OCI-LY7 (cell line): ENCODE results near the gene USP35. TPM values are rescaled to one million over a fixed set of nuclear protein-coding genes. Genes with fewer than 3 reads are reported as not detected.

Experiments used
- BruUV-seq: library from RNA; stranded (reverse); fragments of 400-500 nt; replicated peaks from 2 replicates; lab custom pipeline; 2021; lab: Mats Ljungman, UMichigan
- CTCF ChIA-PET: fragments of 300-600 bp; sonication (Branson Sonifier 250); formaldehyde crosslinking; loops from one replicate; lab custom pipeline; 2022; ENCODE audit warnings: antibody characterized with exemption; ENCODE audit not compliant: unreplicated experiment; lab: Charles Lee
- POLR2A ChIA-PET: fragments of 300-600 bp; sonication (Branson Sonifier 250); formaldehyde crosslinking; loops from one replicate; lab custom pipeline; 2022; ENCODE audit warnings: antibody characterized with exemption; lab: Charles Lee
- DNase-seq: peaks from one replicate; pipeline ENCODE4 v3.0.0-alpha.2; 2015; ENCODE audit warnings: low spot score
- H2AFZ ChIP-seq: fragments of 200-600 bp; sonication (generic), shearing (Covaris generic); 2 replicates; pipeline ENCODE4 v1.6.1; 2014; ENCODE audit warnings: mild to moderate bottlenecking, antibody characterized with exemption, low read length, moderate library complexity
- H3K27ac ChIP-seq: fragments of 200-600 bp; sonication (generic); 2 replicates; pipeline ENCODE4 v1.5.1; 2014; ENCODE audit warnings: mixed run types, low read depth, mild to moderate bottlenecking, moderate library complexity, low read length, inconsistent platforms; ENCODE audit not compliant: poor library complexity, severe bottlenecking
- H3K36me3 ChIP-seq: fragments of 200-600 bp; sonication (generic); 2 replicates; pipeline ENCODE4 v1.6.1; 2014; ENCODE audit warnings: mild to moderate bottlenecking, antibody characterized with exemption, low read length, moderate library complexity, mixed read lengths; ENCODE audit not compliant: insufficient read depth
- H3K4me1 ChIP-seq: fragments of 200-600 bp; sonication (generic); 2 replicates; pipeline ENCODE4 v1.5.1; 2014; ENCODE audit warnings: mild to moderate bottlenecking, low read length; ENCODE audit not compliant: insufficient read depth, poor library complexity, severe bottlenecking
- H3K4me2 ChIP-seq: fragments of 200-600 bp; sonication (generic); 2 replicates; pipeline ENCODE4 v1.6.1; 2014; ENCODE audit warnings: mild to moderate bottlenecking, low read length
- H3K4me3 ChIP-seq: fragments of 200-600 bp; sonication (generic); 2 replicates; pipeline ENCODE4 v1.5.1; 2014; ENCODE audit warnings: mild to moderate bottlenecking, low read depth, low read length; ENCODE audit not compliant: poor library complexity, severe bottlenecking
- H3K79me2 ChIP-seq: fragments of 200-600 bp; sonication (generic); 2 replicates; pipeline ENCODE4 v1.6.1; 2016; ENCODE audit warnings: low read depth, mild to moderate bottlenecking, low read length, moderate library complexity, mixed read lengths; ENCODE audit not compliant: insufficient read depth
- H3K9me2 ChIP-seq: fragments of 200-600 bp; sonication (generic); 2 replicates; pipeline ENCODE4 v1.6.1; 2016; ENCODE audit warnings: mild to moderate bottlenecking, low read length, mixed read lengths; ENCODE audit not compliant: insufficient read depth
- H3K9me3 ChIP-seq: fragments of 200-600 bp; sonication (generic); 2 replicates; pipeline ENCODE4 v1.6.1; 2014; ENCODE audit warnings: mild to moderate bottlenecking, mixed run types, low read length, mixed read lengths
- H4K20me1 ChIP-seq: fragments of 200-600 bp; sonication (generic); 2 replicates; pipeline ENCODE4 v1.6.1; 2014; ENCODE audit warnings: mild to moderate bottlenecking, antibody characterized with exemption, low read length, moderate library complexity, mixed read lengths; ENCODE audit not compliant: insufficient read depth
- CTCF ChIP-seq: fragments of 200-600 bp; sonication (generic); conservative IDR thresholded peaks from 2 replicates; pipeline ENCODE4 v1.5.1; 2014; ENCODE audit warnings: mild to moderate bottlenecking, antibody characterized with exemption, low read length, moderate library complexity, mixed read lengths
- EZH2phosphoT487 ChIP-seq: fragments of 200-600 bp; sonication (generic); IDR thresholded peaks from 2 replicates; pipeline ENCODE4 v1.6.1; 2018; ENCODE audit warnings: low read depth, borderline replicate concordance, mild to moderate bottlenecking, mixed run types, antibody characterized with exemption, low read length, moderate library complexity, mixed read lengths
- intact Hi-C: fragments of 100-400 bp; cut with micrococcal nuclease; formaldehyde crosslinking; loops from one replicate; pipeline ENCODE4 v1.10.0; 2022; ENCODE audit not compliant: unreplicated experiment
- total RNA-seq, 2 experiments: library from RNA; depleted of rRNA in 1 of 2; stranded (reverse); fragments of >200 nt in 1 of 2; shearing (Covaris generic) in 1 of 2; gene quantifications; 2 replicates each; pipeline ENCODE4 v1.2.3, GENCODE V29; 2014 to 2022

The USP35 gene
- total RNA-seq, 2 experiments from 2014 or later: 3.2 to 4.9 TPM

GRCh38 chr11:78176605-78177141 lies 12.0 kb upstream of the USP35 start:
- no peaks in the 10 kb centered on the region for H3K9me3 ChIP-seq
- H3K4me3 ChIP-seq: no peak overlapping the region
- H4K20me1 ChIP-seq: no peaks in the 10 kb centered on the region
- H3K4me1 ChIP-seq: no peaks in the 10 kb centered on the region
- no TSS peak for BruUV-seq
- intact Hi-C loops: no loop called here
- H3K27ac ChIP-seq: no peak overlapping the region
- TF ChIP-seq CTCF: no peak
- TF ChIP-seq EZH2phosphoT487: no peak
- no peak for DNase-seq
- H3K9me2 ChIP-seq: no peaks in the 10 kb centered on the region
- H2AFZ ChIP-seq: no peak overlapping the region
- no peak overlapping the region for H3K4me2 ChIP-seq
- no peaks in the 10 kb centered on the region for H3K36me3 ChIP-seq
- ChIA-PET POLR2A (no interaction called here), CTCF (no interaction called here)
- H3K79me2 ChIP-seq: no peaks in the 10 kb centered on the region

- TF ChIP-seq EZH2phosphoT487 (no peak), CTCF (no peak)
- POLR2A ChIA-PET: no interaction called here
- no TSS peak for BruUV-seq
- CTCF ChIA-PET: no interaction called here
- intact Hi-C loops: no loop called here
- no peaks in the 10 kb centered on the region for H3K9me2 ChIP-seq
- no peak overlapping the region for H3K4me3 ChIP-seq
- no peak overlapping the region for H2AFZ ChIP-seq
- H3K36me3 ChIP-seq: no peaks in the 10 kb centered on the region
- H3K27ac ChIP-seq: no peak overlapping the region
- DNase-seq: no peak
- no peak overlapping the region for H3K4me2 ChIP-seq
- H3K4me1 ChIP-seq: no peaks in the 10 kb centered on the region
- no peaks in the 10 kb centered on the region for H4K20me1 ChIP-seq
- no peaks in the 10 kb centered on the region for H3K79me2 ChIP-seq
- H3K9me3 ChIP-seq: no peaks in the 10 kb centered on the region
These were observed 11.5 kb upstream of the USP35 start for GRCh38 chr11:78177216-78177615.

- POLR2A ChIA-PET: no interaction called here
- no peak overlapping the region for H3K27ac ChIP-seq
- TF ChIP-seq EZH2phosphoT487 (no peak), CTCF (no peak)
- no peaks in the 10 kb centered on the region for H3K36me3 ChIP-seq
- H3K4me3 ChIP-seq: no peak overlapping the region
- no peak overlapping the region for H3K4me2 ChIP-seq
- H2AFZ ChIP-seq: no peak overlapping the region
- intact Hi-C loops: no loop called here
- H3K4me1 ChIP-seq: no peaks in the 10 kb centered on the region
- H3K9me2 ChIP-seq: no peaks in the 10 kb centered on the region
- no peaks in the 10 kb centered on the region for H4K20me1 ChIP-seq
- no peaks in the 10 kb centered on the region for H3K79me2 ChIP-seq
- BruUV-seq: no TSS peak
- H3K9me3 ChIP-seq: no peaks in the 10 kb centered on the region
- CTCF ChIA-PET: no interaction called here
- no peak for DNase-seq
These were observed 9.2 kb upstream of the USP35 start for GRCh38 chr11:78179459-78180071.
